WTC11 (cell line): ENCODE results near the gene MAP3K21. TPM values are rescaled to one million over a fixed set of nuclear protein-coding genes. Genes with fewer than 3 reads are reported as not detected.

Experiments used
- ATAC-seq: fragments of 200-7000 bp; cut with Tn5 transposase; 2 replicates; pipeline ENCODE4 v1.10.0; 2021; ENCODE audit warnings: mild to moderate bottlenecking, moderate library complexity
- CTCF ChIA-PET: fragments of 300-600 bp; sonication (Branson Sonifier 250); formaldehyde crosslinking; loops from one replicate; lab custom pipeline; 2021; ENCODE audit warnings: antibody characterized with exemption; lab: Charles Lee
- POLR2A ChIA-PET: fragments of 350-600 bp; sonication (Branson Sonifier 250); formaldehyde crosslinking; loops from one replicate; lab custom pipeline; 2021; ENCODE audit warnings: antibody characterized with exemption; lab: Charles Lee
- DNase-seq: peaks from one replicate; pipeline ENCODE4 v3.0.0; 2021; ENCODE audit warnings: low spot score
- H3K27ac Mint-ChIP-seq: 2 replicates; pipeline ENCODE4 v1.8.0; 2021; ENCODE audit warnings: mixed read lengths
- H3K27me3 Mint-ChIP-seq: 2 replicates; pipeline ENCODE4 v1.8.0; 2021; ENCODE audit warnings: low read depth, mild to moderate bottlenecking, moderate library complexity, mixed read lengths
- H3K36me3 Mint-ChIP-seq: 2 replicates; pipeline ENCODE4 v1.8.0; 2021; ENCODE audit warnings: mixed read lengths
- H3K4me1 Mint-ChIP-seq: 2 replicates; pipeline ENCODE4 v1.8.0; 2022; ENCODE audit warnings: mixed read lengths
- H3K4me3 Mint-ChIP-seq: 2 replicates; pipeline ENCODE4 v1.8.0; 2021; ENCODE audit warnings: mild to moderate bottlenecking, moderate library complexity, mixed read lengths
- H3K9me3 Mint-ChIP-seq: 2 replicates; pipeline ENCODE4 v1.8.0; 2021; ENCODE audit warnings: mixed read lengths
- ATF2 ChIP-seq: sonication (generic); formaldehyde crosslinking; IDR thresholded peaks from 2 replicates; pipeline ENCODE4 v1.8.1; 2022; ENCODE audit warnings: low read depth, missing genetic modification reagents, borderline replicate concordance
- CDX4 ChIP-seq: fragments of 250-450 bp; sonication (Bioruptor Pico); IDR thresholded peaks from 2 replicates; pipeline ENCODE4 v1.9.0; 2021; ENCODE audit warnings: moderate library complexity, mild to moderate bottlenecking, inconsistent platforms, borderline replicate concordance
- E2F1 ChIP-seq: sonication (generic); formaldehyde crosslinking; IDR thresholded peaks from 2 replicates; pipeline ENCODE4 v1.8.0; 2022; ENCODE audit warnings: mild to moderate bottlenecking, missing genetic modification reagents
- ELF4 ChIP-seq: sonication (generic); formaldehyde crosslinking; IDR thresholded peaks from 2 replicates; pipeline ENCODE4 v1.8.1; 2022; ENCODE audit warnings: low read depth, mild to moderate bottlenecking, moderate library complexity, missing genetic modification reagents
- ESRRA ChIP-seq: sonication (generic); formaldehyde crosslinking; IDR thresholded peaks from 2 replicates; pipeline ENCODE4 v1.8.1; 2022; ENCODE audit warnings: mild to moderate bottlenecking, missing genetic modification reagents, borderline replicate concordance
- FOXP1 ChIP-seq: sonication (generic); formaldehyde crosslinking; IDR thresholded peaks from 2 replicates; pipeline ENCODE4 v1.8.0; 2022; ENCODE audit warnings: missing genetic modification reagents, mild to moderate bottlenecking, moderate library complexity, borderline replicate concordance
- HMGA2 ChIP-seq: fragments of 250-450 bp; sonication (Bioruptor Pico); IDR thresholded peaks from 2 replicates; pipeline ENCODE4 v1.4.0; 2021; ENCODE audit warnings: mild to moderate bottlenecking, moderate library complexity
- JAZF1 ChIP-seq: fragments of 250-450 bp; sonication (Bioruptor Pico); IDR thresholded peaks from 2 replicates; pipeline ENCODE4 v1.9.0; 2021; ENCODE audit warnings: moderate library complexity, mild to moderate bottlenecking, inconsistent platforms
- MXD4 ChIP-seq: fragments of 250-450 bp; sonication (Bioruptor Pico); IDR thresholded peaks from 2 replicates; pipeline ENCODE4 v1.8.0; 2021; ENCODE audit warnings: mild to moderate bottlenecking, moderate library complexity, borderline replicate concordance
- NFYB ChIP-seq: sonication (generic); formaldehyde crosslinking; conservative IDR thresholded peaks from 2 replicates; pipeline ENCODE4 v1.8.0; 2022; ENCODE audit warnings: low read depth, missing genetic modification reagents
- NR1H2 ChIP-seq: sonication (generic); formaldehyde crosslinking; IDR thresholded peaks from 2 replicates; pipeline ENCODE4 v1.9.0; 2021; ENCODE audit warnings: mild to moderate bottlenecking, moderate library complexity, missing genetic modification reagents
- PRDM15 ChIP-seq: sonication (generic); formaldehyde crosslinking; IDR thresholded peaks from 2 replicates; pipeline ENCODE4 v1.8.0; 2022; ENCODE audit warnings: missing genetic modification reagents
- TEAD4 ChIP-seq: sonication (generic); formaldehyde crosslinking; IDR thresholded peaks from 2 replicates; pipeline ENCODE4 v1.8.0; 2022; ENCODE audit warnings: mild to moderate bottlenecking, missing genetic modification reagents
- ZBTB43 ChIP-seq: sonication (generic); formaldehyde crosslinking; IDR thresholded peaks from 2 replicates; pipeline ENCODE4 v1.8.1; 2023; ENCODE audit warnings: mild to moderate bottlenecking, missing genetic modification reagents
- ZNF219 ChIP-seq: sonication (generic); formaldehyde crosslinking; IDR thresholded peaks from 2 replicates; pipeline ENCODE4 v1.8.0; 2023; ENCODE audit warnings: missing genetic modification reagents, mild to moderate bottlenecking, borderline replicate concordance
- ZNF232 ChIP-seq: sonication (generic); formaldehyde crosslinking; IDR thresholded peaks from 2 replicates; pipeline ENCODE4 v1.8.0; 2022; ENCODE audit warnings: mild to moderate bottlenecking, missing genetic modification reagents
- ZNF512 ChIP-seq: sonication (generic); formaldehyde crosslinking; IDR thresholded peaks from 2 replicates; pipeline ENCODE4 v1.8.1; 2022; ENCODE audit warnings: missing genetic modification reagents, borderline replicate concordance
- ZNF671 ChIP-seq: fragments of 250-450 bp; sonication (Bioruptor Pico); IDR thresholded peaks from 2 replicates; pipeline ENCODE4 v1.8.0; 2021; ENCODE audit warnings: mild to moderate bottlenecking
- total RNA-seq: library from RNA; stranded (reverse); gene quantifications from 3 replicates; pipeline ENCODE4 v1.2.3, GENCODE V29; 2021

MAP3K21 gene
- total RNA-seq, 1 experiment from 2014 or later = 24.0 TPM

- no peak for DNase-seq
- Mint-ChIP-seq H3K27ac (no peak overlapping the region), H3K9me3 (no peaks in the 10 kb centered on the region), H3K36me3 (peaks cover 33% of the 10 kb centered on the region), H3K4me3 (no peak overlapping the region), H3K27me3 (no peaks in the 10 kb centered on the region), H3K4me1 (peaks cover 17% of the 10 kb centered on the region)
- ChIA-PET CTCF (no interaction called here), POLR2A (no interaction called here)
- no peak for ATAC-seq
- TF ChIP-seq ZNF671 (CRISPR knock-in tag) (no peak), NFYB (CRISPR knock-in tag) (no peak), FOXP1 (CRISPR knock-in tag) (no peak), ESRRA (CRISPR knock-in tag) (no peak), TEAD4 (CRISPR knock-in tag) (no peak), ELF4 (CRISPR knock-in tag) (no peak), ZNF232 (CRISPR knock-in tag) (no peak), ZNF512 (no peak), ZNF219 (no peak), ZBTB43 (CRISPR knock-in tag) (no peak), NR1H2 (CRISPR knock-in tag) (no peak), JAZF1 (CRISPR knock-in tag) (no peak), CDX4 (no peak), E2F1 (no peak), MXD4 (CRISPR knock-in tag) (no peak), ATF2 (CRISPR knock-in tag) (no peak), PRDM15 (no peak), HMGA2 (no peak)
Measured at GRCh38 chr1:233355841-233356704, 28.5 kb downstream of the MAP3K21 start.
